Cortex of kidney (tissue), 1 donor: ENCODE results near the gene KRTAP4-1.
"Not testable (repeated sequence)": the region's sequence is repeated elsewhere in the genome, so short reads cannot be mapped to it uniquely, and the experiment has no call there.

Experiments
- DNase-seq: peaks from one replicate; lab custom pipeline; 2025; lab: John Stamatoyannopoulos, UW

KRTAP4-1 gene

GRCh38 chr17:41184480-41184961 is at the start of gene KRTAP4-1:
KRTAP4-1 (minus strand) TSS chr17:41184911; CDS start chr17:41184854, 57 bp downstream.
- no peak for DNase-seq

DNA sequence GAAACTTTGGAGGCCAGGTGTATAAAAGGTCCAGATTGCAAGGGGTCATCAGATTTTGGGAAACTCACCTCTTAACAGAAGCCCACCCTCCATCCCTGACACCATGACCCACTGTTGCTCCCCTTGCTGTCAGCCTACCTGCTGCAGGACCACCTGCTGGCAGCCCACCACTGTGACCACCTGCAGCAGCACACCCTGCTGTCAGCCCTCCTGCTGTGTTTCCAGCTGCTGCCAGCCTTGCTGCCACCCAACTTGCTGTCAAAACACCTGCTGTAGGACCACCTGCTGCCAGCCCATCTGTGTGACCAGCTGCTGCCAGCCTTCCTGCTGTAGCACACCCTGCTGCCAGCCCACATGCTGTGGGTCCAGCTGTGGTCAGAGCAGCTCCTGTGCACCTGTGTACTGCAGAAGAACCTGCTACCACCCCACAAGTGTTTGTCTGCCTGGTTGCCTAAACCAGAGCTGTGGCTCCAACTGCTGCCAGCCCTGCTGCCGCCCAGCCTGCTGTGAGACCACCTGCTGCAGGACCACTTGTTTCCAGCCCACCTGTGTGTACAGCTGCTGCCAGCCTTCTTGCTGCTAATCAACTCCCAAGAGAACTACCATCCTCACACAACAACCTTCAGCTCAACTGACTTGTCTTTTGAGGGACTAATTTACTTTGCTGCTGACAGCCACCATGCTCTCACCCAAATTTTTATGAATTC is 47.8 kb upstream of the KRTAP4-1 start, which contains the start of gene KRTAP9-3:
KRTAP9-3 (plus strand) TSS at position 51 of the 707 bp plus-strand sequence; CDS start at position 104, 53 bp downstream.
- DNase-seq: not testable (repeated sequence)

GRCh38 chr17:41231731-41232130 is 47.0 kb upstream of the KRTAP4-1 start:
- no peak for DNase-seq

- DNase-seq: no peak
These were observed 45.4 kb upstream of the KRTAP4-1 start for GRCh38 chr17:41230094-41230493.

- DNase-seq: not testable (repeated sequence)
These were observed 41.9 kb upstream of the KRTAP4-1 start, which contains the start of gene KRTAP9-2 for GRCh38 chr17:41226598-41227095. KRTAP9-2 (plus strand) TSS chr17:41226648; CDS start chr17:41226655, 7 bp downstream.

GRCh38 chr17:41226051-41226450 is 41.3 kb upstream of the KRTAP4-1 start:
- DNase-seq: no peak

DNA sequence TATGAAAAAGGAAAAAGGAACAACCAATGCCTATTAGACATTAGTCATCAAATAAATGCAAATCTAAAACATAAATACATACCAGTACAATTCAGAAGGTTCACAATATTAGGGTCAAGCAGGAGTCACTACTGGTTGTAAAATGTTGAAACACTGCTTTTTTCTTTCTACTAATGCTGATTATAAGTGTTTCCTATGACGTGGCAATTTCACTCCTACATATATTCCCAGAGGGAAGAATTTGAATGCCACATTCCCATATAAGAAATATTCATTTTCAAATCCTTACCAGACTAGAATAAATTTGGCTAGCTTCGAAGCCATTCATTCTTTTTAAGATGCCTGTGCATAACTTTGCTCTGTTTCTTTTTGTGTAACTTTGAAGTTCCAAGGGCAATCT is 39.1 kb upstream of the KRTAP4-1 start:
- no peak for DNase-seq

DNA sequence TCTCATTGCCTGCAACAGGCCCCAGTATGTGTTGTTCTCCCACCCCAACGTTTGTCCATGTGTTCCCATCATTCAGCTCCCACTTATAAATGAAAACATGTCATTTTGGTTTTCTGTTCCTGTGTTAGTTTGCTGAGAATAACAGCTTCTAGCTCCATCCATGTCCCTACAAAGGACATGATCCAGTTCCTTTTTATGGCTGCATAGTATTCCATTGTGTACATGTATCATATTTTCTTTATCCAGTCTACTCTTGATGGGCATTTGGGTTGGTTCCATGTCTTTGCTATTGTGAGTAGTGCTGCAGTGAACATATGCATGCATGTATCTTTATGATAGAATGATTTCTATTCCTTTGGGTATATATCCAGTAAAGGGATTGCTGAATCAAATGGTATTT is 31.0 kb upstream of the KRTAP4-1 start:
- no peak for DNase-seq

DNA sequence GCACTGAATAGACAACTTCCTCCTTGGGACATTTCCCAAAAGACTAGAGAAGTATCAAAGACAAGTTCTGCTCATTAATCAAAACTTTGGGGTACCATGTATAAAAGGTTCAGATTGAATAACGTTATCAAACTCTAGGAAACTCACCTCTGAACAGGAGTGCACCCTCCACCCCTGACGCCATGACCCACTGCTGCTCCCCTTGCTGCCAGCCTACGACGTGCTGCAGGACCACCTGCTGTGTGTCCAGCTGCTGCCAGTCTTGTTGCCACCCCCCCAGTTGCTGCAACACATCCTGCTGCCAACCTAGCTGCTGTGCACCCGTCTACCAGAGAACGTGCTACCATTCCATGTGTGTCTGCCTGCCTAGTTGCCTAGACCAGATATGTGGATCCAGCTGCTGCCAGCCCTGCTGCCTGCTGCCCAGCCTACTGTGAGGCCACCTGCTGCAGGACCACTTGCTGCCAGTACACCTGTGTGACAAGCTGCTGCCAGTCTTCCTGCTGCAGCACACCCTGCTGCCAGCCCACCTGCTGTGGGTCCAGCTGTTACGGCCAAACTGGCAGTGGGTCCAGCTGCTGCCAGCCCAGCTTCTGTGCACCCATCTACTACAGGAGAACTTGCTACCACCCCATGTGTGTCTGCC is 27.9 kb upstream of the KRTAP4-1 start:
- DNase-seq: no peak

GRCh38 chr17:41211845-41212466 is 27.2 kb upstream of the KRTAP4-1 start:
- no peak for DNase-seq

DNA sequence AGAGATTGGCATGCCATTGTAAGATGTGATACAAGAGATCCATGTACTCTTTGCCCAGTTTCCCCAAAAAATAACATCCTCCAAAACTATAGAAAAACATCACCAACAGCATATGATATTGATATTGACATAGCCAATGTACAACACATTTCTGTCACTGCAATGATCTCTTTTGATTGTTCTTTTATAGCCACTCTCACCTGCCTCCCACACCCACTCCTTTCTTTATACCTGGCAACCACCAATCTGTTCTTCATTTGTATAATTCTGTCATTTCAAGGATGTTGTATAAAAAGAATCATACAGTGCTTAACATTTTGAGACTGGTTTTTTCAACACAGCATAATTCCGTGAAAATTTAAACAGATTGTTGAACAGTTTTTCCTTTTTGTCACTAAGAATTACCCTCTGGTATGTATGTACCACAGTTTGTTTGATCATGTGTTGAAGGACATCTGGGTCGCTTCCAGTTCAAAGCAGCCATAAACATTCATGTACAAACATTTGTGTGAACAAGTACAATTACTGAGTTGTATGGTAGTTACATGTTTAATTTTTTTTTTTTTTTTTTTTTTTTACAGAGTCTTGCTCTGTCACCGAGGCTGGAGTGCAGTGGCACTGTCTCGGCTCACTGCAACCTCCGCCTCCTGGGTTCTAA is 14.8 kb upstream of the KRTAP4-1 start:
- DNase-seq: no peak

DNA sequence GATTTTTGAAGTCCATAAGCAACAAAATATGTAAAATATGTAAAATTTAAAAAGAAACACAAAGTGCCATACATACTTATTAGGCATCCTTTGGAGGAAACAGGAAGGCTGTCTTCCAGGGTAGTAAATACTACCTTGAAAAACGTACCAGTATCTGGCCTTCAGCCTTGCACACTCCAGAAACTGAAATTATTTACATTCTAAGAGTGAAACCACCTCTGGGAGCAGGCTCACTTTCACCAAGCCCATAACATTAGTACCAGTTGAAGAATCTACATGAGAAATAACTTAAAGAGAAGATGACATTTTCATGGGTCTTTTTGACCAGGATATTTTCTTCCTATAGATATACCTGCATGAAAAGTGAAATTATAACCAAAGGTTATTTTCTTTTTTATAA is 11.4 kb upstream of the KRTAP4-1 start:
- no peak for DNase-seq

GRCh38 chr17:41190328-41190727 is 5.6 kb upstream of the KRTAP4-1 start:
- DNase-seq: no peak

- DNase-seq: not testable (repeated sequence)
These were observed 5.2 kb upstream of the KRTAP4-1 start, which contains the start of gene KRTAP9-1 for GRCh38 chr17:41189837-41190318. KRTAP9-1 (plus strand) TSS chr17:41189887; CDS start chr17:41189887, 0 bp downstream.

DNA sequence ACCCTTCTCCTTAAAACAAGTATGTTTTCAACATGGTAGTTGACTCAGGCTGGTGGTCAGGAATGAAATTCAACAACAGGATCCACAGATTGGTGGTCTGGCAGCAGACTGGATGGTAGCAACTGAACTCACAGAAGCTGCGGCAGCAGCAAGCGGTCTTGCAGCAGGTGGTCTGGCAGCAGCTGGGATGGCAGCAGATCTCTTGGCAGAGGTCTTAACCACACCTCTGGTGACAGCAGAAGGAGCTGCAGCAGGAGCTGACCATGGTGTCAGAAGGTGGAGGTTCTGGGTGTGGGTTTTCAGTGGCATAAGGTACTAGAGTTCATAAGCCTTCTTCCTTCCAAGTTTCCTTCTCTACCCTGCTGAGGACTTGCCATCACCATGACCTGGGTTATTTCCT is 2.2 kb upstream of the KRTAP4-1 start:
- no peak for DNase-seq

- DNase-seq: no peak
These were observed 290 bp upstream of the KRTAP4-1 start for GRCh38 chr17:41185001-41185400.

DNA sequence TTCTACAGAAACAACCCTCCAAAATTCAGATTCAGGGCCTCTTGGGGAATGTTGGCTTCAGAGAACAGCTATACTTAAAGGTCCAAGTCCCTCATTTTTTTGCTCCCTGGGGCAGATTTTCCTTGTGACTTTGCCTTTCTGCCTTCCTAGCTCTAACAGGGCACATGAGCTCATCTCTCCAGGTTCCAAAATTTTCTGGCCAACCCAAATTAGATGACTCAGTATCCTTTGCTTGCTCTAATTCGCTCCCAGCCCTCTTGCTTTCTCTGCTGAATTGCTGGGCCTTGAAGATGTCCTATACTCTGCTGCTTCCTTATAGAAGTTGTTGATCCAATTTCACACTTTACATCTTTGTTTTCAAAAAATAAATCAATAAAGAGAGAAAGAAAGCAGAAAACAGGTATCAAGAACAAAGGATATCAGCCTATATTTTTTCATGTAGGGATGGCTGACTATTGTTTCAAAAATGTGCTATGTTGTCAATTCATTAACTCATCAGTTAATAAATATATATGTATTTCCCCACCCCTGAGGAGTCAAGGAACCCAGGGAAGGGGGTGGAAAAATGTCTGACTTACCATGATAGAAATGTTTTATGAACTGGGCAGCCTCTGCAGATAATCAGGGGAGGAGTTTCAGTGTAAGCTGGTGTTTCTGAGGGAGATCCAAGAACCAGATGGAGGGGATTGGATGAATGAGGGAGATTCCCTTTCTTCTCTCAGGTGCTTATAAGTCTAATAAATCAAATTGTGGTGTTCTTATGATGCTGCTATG is 5.7 kb downstream of the KRTAP4-1 start:
- DNase-seq: no peak

- DNase-seq: no peak
These were observed 6.4 kb downstream of the KRTAP4-1 start for GRCh38 chr17:41178341-41178740.

DNA sequence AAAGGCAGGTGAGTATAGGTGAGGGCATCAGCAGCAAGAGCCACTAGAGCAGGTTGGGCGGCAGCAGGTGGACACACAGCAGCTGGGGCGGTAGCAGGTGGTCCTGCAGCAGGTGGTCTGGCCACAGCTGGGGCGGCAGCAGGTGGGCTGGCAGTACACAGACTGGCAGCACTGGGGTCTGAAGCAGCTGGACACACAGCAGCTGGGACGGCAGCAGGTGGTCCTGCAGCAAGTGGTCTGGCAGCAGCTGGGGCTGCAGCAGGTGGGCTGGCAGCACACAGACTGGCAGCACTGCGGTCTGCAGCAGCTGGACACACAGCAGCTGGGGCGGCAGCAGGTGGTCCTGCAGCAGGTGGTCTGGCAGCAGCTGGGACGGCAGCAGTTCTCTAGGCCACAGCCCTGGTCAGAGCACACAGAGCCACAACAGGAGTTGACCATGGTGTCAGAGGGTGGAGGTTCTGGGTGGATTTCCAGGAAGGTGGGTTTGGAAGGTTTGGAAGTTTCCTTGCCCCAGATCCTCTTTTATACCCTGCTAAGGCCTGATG is 6.9 kb downstream of the KRTAP4-1 start, which contains the start of gene KRTAP4-2:
KRTAP4-2 (minus strand) TSS at position 495 of the 545 bp plus-strand sequence; CDS start at position 438, 57 bp downstream.
- DNase-seq: no peak

DNA sequence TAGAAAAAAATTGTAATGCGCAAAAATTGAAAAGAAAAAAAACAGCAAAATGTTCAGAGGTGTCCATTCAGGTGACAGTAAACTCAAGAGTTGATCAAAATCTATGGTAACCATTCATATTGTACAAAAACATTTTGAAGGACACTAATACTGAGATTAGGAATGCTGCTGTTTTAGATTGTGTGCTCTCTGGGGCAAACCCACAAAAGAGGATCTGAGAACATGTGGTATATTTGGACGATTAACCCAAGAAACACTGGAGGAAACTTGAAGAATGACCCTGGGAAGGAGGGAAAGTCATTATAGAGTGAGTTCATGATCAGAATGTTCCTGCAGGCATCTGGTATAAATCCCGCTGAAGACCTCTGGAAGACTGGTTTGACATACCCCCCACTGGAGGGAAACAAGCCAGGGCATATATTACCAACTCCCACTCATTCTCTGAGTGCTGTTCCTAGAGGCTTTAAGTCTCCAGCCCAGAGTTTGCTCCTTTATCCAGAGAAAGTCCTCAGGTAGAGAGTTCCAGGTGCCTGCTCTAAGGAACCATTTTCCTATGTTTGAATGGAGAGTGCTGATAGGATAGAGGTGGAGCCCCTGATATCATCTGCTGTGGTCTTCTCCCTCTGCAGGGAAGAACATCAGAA is 7.8 kb downstream of the KRTAP4-1 start:
- DNase-seq: no peak
